GM21786 (cell line): ENCODE measurements around the gene MINAR1.
"Not testable (repeated sequence)": the region's sequence is repeated elsewhere in the genome, so short reads cannot be mapped to it uniquely, and the experiment has no call there.

Source experiments
- ATAC-seq: cut with Tn5 transposase; IDR thresholded peaks from one replicate; pipeline ENCODE4 v1.9.1; 2021; ENCODE audit not compliant: unreplicated experiment

Gene MINAR1

GRCh38 chr15:79431636-79432344 lies at the start of gene MINAR1:
Gene MINAR1, plus strand, starts transcription at chr15:79432336. Its CDS starts 23,812 bp downstream, at chr15:79456148.
- no peak for ATAC-seq

GRCh38 chr15:79394231-79394630 lies 37.9 kb upstream of the MINAR1 start:
- ATAC-seq: no peak

GRCh38 chr15:79396850-79397249 lies 35.3 kb upstream of the MINAR1 start:
- ATAC-seq: no peak

- ATAC-seq: no peak
These were observed 34.7 kb upstream of the MINAR1 start for GRCh38 chr15:79397269-79397910.

- ATAC-seq: no peak
These were observed 32.5 kb upstream of the MINAR1 start for GRCh38 chr15:79399606-79400005.

GRCh38 chr15:79400650-79401049 lies 31.5 kb upstream of the MINAR1 start:
- no peak for ATAC-seq

GRCh38 chr15:79401301-79401700 lies 30.8 kb upstream of the MINAR1 start:
- no peak for ATAC-seq

GRCh38 chr15:79402136-79402535 lies 30.0 kb upstream of the MINAR1 start:
- ATAC-seq: no peak

GRCh38 chr15:79403501-79403900 lies 28.6 kb upstream of the MINAR1 start:
- no peak for ATAC-seq

- ATAC-seq: no peak
These were observed 25.9 kb upstream of the MINAR1 start for GRCh38 chr15:79406210-79406609.

GRCh38 chr15:79408041-79408440 lies 24.1 kb upstream of the MINAR1 start:
- ATAC-seq: no peak

- ATAC-seq: no peak
These were observed 21.9 kb upstream of the MINAR1 start for GRCh38 chr15:79410237-79410636.

- ATAC-seq: no peak
These were observed 20.1 kb upstream of the MINAR1 start for GRCh38 chr15:79412010-79412409.

GRCh38 chr15:79412429-79412828 lies 19.7 kb upstream of the MINAR1 start:
- no peak for ATAC-seq

GRCh38 chr15:79416876-79417275 lies 15.3 kb upstream of the MINAR1 start:
- ATAC-seq: no peak

- no peak for ATAC-seq
These were observed 13.3 kb upstream of the MINAR1 start for GRCh38 chr15:79418693-79419279.

- no peak for ATAC-seq
These were observed 6.4 kb upstream of the MINAR1 start for GRCh38 chr15:79425591-79426295.

GRCh38 chr15:79426899-79427298 lies 5.2 kb upstream of the MINAR1 start:
- not testable (repeated sequence) for ATAC-seq

- ATAC-seq: no peak
These were observed 4.1 kb upstream of the MINAR1 start for GRCh38 chr15:79427781-79428598.

GRCh38 chr15:79430901-79431635 lies 1.1 kb upstream of the MINAR1 start:
- ATAC-seq: no peak
